GM12872 (cell line): ENCODE results near the gene PRXL2C.

Experiments used
- TF ChIP-seq, protein P1 (sequence below): IDR thresholded peaks from 3 replicates; pipeline ENCODE4 v1.5.1; 2011; ENCODE audit warnings: low read depth, mild to moderate bottlenecking, low read length, moderate library complexity; ENCODE audit not compliant: insufficient read depth

Gene PRXL2C

DNA sequence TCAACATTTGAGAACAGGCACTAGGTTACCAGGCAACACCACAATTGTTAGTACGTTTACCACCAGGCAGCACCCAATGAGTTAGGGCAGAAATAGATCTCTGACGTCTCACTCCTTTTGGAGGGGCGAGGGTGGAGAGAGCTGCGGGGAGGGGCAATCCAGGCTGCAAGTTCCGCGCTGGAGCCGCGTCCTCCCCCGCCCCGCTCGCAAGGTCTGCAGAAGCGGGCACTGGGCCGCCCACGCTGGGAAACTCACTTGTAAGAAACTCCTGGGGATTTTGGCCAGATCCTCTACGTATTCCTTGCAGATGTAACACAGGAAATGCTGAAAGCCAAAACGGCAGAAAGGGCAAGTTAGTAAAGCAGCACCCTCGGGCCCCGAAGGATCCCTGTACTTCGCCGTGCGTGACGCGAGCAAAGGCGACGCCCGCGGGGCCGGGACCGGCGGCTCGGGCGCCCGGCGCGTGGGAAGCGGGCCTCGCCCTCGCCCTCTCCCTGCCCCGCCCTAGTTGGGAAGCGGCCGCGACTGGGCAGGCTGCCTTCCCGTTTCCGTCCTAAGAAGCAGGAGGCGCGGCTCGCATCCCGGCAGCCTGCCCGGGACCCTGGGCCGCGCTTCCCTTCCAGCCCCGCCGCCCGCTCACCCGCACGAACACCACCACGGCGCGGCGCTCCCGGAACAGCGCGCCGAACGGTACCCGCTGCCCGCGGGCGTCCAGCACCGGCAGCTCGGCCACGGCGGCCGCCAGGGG is 493 bp downstream of the PRXL2C start:
- TF ChIP-seq, protein P1, sequence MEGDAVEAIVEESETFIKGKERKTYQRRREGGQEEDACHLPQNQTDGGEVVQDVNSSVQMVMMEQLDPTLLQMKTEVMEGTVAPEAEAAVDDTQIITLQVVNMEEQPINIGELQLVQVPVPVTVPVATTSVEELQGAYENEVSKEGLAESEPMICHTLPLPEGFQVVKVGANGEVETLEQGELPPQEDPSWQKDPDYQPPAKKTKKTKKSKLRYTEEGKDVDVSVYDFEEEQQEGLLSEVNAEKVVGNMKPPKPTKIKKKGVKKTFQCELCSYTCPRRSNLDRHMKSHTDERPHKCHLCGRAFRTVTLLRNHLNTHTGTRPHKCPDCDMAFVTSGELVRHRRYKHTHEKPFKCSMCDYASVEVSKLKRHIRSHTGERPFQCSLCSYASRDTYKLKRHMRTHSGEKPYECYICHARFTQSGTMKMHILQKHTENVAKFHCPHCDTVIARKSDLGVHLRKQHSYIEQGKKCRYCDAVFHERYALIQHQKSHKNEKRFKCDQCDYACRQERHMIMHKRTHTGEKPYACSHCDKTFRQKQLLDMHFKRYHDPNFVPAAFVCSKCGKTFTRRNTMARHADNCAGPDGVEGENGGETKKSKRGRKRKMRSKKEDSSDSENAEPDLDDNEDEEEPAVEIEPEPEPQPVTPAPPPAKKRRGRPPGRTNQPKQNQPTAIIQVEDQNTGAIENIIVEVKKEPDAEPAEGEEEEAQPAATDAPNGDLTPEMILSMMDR = peak; percentile 5; the same call in 1 of the 3 replicates

DNA sequence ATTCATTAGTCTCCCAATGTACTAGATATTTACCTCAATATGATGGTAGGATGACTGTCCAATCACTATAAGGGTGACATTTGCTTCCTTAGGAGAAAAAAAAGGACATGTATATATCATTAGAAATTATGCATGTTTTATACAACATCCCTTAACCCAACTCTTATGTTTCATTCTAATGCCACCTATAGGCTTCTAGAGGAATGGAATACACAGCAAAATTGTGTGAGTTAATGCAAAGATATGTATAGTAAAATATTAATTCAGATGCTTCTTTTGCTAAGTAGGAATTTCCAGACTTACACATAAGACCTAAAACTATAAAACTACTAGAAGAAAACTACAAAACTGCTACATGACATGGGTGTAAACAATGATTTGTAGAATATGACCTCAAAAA is 3.5 kb downstream of the PRXL2C start:
- TF ChIP-seq, protein P1 = peak; percentile 31; the same call in 1 of the 3 replicates

DNA sequence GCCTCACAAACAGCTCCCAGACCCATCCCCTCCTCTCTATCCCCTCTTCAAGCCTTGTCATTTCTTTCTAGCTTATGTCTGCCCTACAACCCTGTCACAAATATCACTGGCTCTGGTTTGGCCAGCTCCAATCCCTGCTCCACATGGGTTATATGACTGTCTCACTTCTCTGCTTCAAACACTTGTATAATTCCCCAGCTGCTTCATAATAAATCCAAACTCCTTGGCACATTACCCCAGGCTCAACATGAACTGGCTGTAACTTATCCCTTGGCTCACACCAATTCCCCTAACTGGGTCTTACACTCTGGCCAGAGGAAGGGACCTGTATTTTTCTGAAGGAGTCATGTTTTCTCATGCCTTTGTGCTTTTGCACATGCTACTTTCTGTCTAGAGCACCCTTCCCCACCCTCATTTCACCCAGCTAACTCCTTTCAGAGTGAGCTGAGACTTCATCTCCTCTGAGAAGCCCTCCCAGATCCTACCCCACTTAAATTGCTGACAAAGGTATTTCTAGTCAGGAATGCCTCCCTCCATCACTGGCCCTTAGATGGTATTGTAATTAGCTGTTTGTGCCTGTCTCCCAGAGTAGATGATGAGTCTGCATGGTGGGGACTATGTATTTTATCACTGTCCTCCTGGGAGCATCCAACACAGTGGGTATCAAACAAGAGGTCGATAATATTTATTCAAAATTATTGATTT is 5.3 kb downstream of the PRXL2C start:
- TF ChIP-seq, protein P1 = no peak

DNA sequence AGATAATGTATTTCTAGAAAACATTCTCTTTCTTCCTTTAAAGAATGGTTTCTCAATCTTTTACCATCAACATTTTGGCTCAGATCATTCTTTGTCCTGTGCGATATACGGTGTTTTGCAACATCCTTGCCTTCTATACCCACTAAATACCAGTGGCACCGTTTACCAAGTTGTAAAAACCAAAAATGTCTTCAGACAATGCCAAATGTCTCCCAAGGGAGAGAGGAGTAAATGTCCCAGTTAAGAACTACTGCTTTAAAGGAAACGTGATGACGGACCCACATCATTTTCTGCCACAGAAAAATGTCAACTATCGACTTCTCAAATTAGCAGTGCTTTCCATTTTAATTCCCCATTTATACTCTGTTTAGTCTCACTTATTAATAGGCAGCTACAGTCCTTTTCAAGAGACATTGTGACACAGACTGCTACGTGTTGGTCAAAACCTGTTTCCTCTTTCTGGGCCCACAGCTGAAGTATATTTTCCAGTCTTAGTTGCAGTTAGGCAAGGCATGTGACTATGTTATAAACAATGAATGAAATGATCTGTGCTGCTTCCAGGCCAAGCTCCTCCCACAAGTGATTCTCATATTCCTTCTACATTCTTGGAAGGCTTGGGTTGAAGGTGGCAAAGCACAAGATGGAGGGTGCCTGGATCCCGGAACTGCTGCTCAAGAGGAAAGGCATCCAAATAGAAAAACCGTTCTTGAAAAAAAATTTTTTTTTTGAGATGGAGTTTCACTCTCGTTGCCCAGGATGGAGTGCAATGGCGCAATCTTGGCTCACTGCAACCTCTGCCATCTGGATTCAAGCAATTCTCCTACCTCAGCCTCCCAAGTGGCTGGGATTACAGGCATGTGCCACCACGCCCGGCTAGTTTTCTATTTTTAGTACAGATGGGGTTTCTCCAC is 8.8 kb downstream of the PRXL2C start:
- TF ChIP-seq, protein P1 = no peak

DNA sequence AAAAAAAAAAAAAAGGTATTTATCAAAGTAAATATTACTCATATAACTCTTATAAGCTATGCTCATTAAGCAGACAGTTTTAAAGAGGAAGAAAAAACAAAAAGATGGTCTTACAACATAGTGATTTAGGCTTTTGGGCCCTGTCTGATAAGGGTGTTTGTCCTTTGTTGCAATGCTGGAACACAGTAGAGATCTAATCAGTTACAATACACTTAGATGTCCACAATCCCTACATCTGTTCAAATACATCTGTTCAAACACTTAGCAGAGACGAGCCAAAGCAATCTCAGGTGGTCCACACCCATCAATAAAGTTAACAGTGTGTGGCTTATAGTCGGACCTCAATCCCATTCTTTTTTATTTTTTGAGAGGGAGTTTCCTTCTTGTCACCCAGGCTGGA is 11.0 kb downstream of the PRXL2C start:
- TF ChIP-seq, protein P1 = no peak

DNA sequence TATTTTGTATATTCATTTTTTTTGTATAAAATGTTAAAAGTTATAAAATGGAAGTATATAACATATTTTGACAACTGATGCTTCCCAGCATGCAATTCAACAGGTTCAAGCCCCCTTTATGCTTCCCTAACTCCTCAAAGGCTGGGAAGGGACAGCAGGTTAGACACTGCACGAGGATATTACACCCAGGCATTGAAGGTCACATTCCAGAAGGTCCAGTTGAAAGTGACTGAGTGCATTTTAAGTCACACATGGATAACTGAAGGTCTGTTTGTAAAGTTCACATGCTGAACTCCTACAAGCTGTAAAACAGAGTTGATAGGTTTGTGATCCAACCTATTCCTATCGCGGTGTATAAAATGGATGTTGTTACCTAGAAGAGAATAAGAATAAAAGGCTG is 13.6 kb downstream of the PRXL2C start:
- TF ChIP-seq, protein P1 = no peak

DNA sequence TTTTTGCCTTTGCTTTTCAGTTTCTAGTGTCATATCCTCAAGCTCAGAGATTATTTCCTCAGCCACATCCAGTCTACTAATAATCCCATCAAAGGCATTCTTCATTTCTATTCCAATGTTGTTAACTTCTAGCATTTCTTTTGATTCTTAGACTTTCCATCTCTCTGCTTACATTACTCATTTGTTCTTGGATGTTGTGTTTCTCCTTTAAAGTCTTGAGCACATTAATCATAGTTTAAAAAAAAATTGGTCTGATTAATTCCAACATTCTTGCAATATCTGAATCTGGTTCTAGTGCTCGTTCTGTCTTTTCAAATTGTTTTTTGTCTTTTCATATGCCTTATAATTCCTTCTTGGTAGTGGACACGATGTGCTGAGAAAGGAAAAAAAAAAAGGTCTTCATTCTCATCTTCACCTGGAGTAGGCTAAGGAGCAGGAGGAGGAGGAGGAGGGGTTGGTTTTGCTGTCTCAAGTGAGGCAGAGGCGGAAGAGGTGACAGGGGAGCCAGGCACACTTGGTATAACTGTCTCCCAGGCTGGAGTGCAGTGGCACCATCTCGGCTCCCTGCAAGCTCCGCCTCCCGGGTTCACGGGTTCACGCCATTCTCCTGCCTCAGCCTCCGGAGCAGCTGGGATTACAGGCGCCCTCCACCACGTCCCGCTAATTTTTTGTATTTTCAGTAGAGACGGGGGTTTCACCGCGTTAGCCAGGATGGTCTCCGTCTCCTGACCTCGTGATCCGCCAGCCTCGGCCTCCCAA is 16.3 kb downstream of the PRXL2C start:
- TF ChIP-seq, protein P1 = no peak
